ENCODE data around the gene SLC22A1. TPM values are rescaled to one million over a fixed set of nuclear protein-coding genes. Genes with fewer than 3 reads are reported as not detected.

SLC22A1 gene
- total and polyA plus RNA-seq, 4 donors, result 0.79 to 1,107 (median 439) TPM

DNA sequence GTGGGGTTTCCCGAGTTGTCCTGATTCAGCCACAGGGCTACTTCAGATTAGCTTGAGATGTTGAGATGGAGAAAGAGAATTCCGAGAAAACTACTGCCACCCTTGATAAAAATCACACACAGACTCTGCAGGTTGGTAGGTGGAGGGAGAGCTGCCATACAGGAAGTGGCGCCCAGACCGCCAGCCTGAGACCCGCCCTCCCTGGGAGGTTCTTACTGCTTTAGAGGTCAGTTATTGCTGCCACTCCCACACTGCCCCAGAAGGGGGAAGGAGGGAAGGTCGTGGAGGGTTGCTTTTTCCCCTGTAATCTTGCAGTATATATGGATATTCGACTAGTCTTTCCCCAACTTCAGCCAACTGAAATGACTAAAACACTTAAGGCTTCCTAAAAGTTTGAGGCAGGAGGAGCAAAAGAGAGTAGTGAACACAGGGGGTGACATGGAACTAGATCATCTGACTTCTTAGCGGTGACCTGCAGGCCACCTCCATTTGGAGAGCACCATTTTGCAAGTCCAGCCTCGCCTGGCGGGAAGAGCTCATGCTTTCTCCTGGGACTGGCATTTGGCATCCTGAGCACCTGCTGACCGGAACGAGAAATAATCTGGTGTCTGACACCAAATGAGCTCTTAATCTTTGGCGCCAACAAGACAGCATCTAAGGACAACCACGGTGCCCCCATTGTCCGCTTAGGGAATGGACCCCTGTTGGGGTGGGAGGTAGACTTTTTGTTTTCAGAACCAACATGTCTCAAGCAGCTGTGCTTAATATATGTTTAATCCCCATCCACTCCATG is 35.7 kb upstream of the SLC22A1 start:
- peak overlapping the region; percentile 82 for H3K27ac ChIP-seq (ENCODE audit: low read depth in 1 of 2, low read length in 2 of 2)
- DNase-seq (ENCODE audit: low spot score), result no peak
- 92% methylated on average over 15 of the region's 15 CpGs for WGBS

More for the DNA sequence above, 35.7 kb upstream of the SLC22A1 start:
- Histone ChIP-seq H3K4me1 (ENCODE audit: control insufficient read depth in 4 of 4, insufficient read depth in 4 of 4, low read length in 3 of 4) (peaks cover 6 to 27% (median 15%) of the 10 kb centered on the region in 4 donors), H3K4me3 (ENCODE audit: low read depth in 1 of 3, low read length in 3 of 3) (no peak overlapping the region), H3K9ac (ENCODE audit: low read depth in 1 of 2, low read length in 2 of 2) (no peak overlapping the region), H3K9me3 (ENCODE audit: control insufficient read depth in 4 of 4, low read length in 3 of 4) (no peaks in the 10 kb centered on the region), H3K27me3 (ENCODE audit: control insufficient read depth in 4 of 4, insufficient read depth in 4 of 4, low read length in 3 of 4) (no peaks in the 10 kb centered on the region), H3K36me3 (ENCODE audit: control insufficient read depth in 4 of 4, insufficient read depth in 3 of 4, low read depth in 1 of 4, low read length in 3 of 4) (peaks cover 3 to 48% (median 33%) of the 10 kb centered on the region in 4 donors)
- TF ChIP-seq YY1 (IDR thresholded peaks at IDR 0.05) (no peak), NR2F2 (IDR thresholded peaks at IDR 0.05) (no peak), RXRA (IDR thresholded peaks at IDR 0.05) (no peak), EGR1 (IDR thresholded peaks at IDR 0.05; ENCODE audit: low read depth in 2 of 2) (no peak), TAF1 (conservative IDR thresholded peaks at IDR 0.05) (no peak), SP1 (IDR thresholded peaks at IDR 0.05) (no peak), FOXA1 (IDR thresholded peaks at IDR 0.05) (no peak), HNF4G (IDR thresholded peaks at IDR 0.05) (no peak), RAD21 (IDR thresholded peaks at IDR 0.05) (no peak), GABPA (IDR thresholded peaks at IDR 0.05 in 1 of 2, conservative IDR thresholded peaks at IDR 0.05 in 1 of 2) (no peak), HNF4A (conservative IDR thresholded peaks at IDR 0.05) (no peak), JUND (IDR thresholded peaks at IDR 0.05) (no peak)
- TF ChIP-seq, protein P1, sequence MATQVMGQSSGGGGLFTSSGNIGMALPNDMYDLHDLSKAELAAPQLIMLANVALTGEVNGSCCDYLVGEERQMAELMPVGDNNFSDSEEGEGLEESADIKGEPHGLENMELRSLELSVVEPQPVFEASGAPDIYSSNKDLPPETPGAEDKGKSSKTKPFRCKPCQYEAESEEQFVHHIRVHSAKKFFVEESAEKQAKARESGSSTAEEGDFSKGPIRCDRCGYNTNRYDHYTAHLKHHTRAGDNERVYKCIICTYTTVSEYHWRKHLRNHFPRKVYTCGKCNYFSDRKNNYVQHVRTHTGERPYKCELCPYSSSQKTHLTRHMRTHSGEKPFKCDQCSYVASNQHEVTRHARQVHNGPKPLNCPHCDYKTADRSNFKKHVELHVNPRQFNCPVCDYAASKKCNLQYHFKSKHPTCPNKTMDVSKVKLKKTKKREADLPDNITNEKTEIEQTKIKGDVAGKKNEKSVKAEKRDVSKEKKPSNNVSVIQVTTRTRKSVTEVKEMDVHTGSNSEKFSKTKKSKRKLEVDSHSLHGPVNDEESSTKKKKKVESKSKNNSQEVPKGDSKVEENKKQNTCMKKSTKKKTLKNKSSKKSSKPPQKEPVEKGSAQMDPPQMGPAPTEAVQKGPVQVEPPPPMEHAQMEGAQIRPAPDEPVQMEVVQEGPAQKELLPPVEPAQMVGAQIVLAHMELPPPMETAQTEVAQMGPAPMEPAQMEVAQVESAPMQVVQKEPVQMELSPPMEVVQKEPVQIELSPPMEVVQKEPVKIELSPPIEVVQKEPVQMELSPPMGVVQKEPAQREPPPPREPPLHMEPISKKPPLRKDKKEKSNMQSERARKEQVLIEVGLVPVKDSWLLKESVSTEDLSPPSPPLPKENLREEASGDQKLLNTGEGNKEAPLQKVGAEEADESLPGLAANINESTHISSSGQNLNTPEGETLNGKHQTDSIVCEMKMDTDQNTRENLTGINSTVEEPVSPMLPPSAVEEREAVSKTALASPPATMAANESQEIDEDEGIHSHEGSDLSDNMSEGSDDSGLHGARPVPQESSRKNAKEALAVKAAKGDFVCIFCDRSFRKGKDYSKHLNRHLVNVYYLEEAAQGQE (IDR thresholded peaks at IDR 0.05), result no peak
- TF ChIP-seq, protein P2, sequence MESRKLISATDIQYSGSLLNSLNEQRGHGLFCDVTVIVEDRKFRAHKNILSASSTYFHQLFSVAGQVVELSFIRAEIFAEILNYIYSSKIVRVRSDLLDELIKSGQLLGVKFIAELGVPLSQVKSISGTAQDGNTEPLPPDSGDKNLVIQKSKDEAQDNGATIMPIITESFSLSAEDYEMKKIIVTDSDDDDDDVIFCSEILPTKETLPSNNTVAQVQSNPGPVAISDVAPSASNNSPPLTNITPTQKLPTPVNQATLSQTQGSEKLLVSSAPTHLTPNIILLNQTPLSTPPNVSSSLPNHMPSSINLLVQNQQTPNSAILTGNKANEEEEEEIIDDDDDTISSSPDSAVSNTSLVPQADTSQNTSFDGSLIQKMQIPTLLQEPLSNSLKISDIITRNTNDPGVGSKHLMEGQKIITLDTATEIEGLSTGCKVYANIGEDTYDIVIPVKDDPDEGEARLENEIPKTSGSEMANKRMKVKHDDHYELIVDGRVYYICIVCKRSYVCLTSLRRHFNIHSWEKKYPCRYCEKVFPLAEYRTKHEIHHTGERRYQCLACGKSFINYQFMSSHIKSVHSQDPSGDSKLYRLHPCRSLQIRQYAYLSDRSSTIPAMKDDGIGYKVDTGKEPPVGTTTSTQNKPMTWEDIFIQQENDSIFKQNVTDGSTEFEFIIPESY (IDR thresholded peaks at IDR 0.05), result no peak
- TF ChIP-seq, protein P3, sequence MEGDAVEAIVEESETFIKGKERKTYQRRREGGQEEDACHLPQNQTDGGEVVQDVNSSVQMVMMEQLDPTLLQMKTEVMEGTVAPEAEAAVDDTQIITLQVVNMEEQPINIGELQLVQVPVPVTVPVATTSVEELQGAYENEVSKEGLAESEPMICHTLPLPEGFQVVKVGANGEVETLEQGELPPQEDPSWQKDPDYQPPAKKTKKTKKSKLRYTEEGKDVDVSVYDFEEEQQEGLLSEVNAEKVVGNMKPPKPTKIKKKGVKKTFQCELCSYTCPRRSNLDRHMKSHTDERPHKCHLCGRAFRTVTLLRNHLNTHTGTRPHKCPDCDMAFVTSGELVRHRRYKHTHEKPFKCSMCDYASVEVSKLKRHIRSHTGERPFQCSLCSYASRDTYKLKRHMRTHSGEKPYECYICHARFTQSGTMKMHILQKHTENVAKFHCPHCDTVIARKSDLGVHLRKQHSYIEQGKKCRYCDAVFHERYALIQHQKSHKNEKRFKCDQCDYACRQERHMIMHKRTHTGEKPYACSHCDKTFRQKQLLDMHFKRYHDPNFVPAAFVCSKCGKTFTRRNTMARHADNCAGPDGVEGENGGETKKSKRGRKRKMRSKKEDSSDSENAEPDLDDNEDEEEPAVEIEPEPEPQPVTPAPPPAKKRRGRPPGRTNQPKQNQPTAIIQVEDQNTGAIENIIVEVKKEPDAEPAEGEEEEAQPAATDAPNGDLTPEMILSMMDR (IDR thresholded peaks at IDR 0.05; ENCODE audit: low read depth, low read length, missing input control), result no peak
- TF ChIP-seq, protein P4, sequence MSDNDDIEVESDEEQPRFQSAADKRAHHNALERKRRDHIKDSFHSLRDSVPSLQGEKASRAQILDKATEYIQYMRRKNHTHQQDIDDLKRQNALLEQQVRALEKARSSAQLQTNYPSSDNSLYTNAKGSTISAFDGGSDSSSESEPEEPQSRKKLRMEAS (IDR thresholded peaks at IDR 0.05), result no peak
